Activated naive CD4-positive, alpha-beta T cell treated with anti-CD3 and anti-CD28 coated beads, Interleukin-2, amount 10 ng/mL, durations not matched to agents 7 days and 5 days (primary cell): ENCODE results near the gene MAPK1.
"Not testable (repeated sequence)": the region's sequence is repeated elsewhere in the genome, so short reads cannot be mapped to it uniquely, and the experiment has no call there.

Experiments
- CTCF ChIA-PET: fragments of 350-600 bp; sonication (Branson Sonifier 250); formaldehyde crosslinking; loops from one replicate; lab custom pipeline; 2021; ENCODE audit warnings: antibody characterized with exemption; lab: Charles Lee
- DNase-seq: peaks from one replicate; pipeline ENCODE4 v3.0.0-alpha.2; 2020
- H3K27ac Mint-ChIP-seq: one replicate; pipeline ENCODE4 v1.8.0; 2021; ENCODE audit warnings: mild to moderate bottlenecking, moderate library complexity, mixed read lengths
- H3K27me3 Mint-ChIP-seq: one replicate; pipeline ENCODE4 v1.8.0; 2021; ENCODE audit warnings: mild to moderate bottlenecking, mixed read lengths
- H3K36me3 Mint-ChIP-seq: one replicate; pipeline ENCODE4 v1.8.0; 2021; ENCODE audit warnings: mixed read lengths
- H3K4me1 Mint-ChIP-seq: one replicate; pipeline ENCODE4 v1.8.0; 2021; ENCODE audit warnings: mixed read lengths
- H3K4me3 Mint-ChIP-seq: one replicate; pipeline ENCODE4 v1.8.0; 2021; ENCODE audit warnings: mild to moderate bottlenecking, moderate library complexity, mixed read lengths
- H3K9me3 Mint-ChIP-seq: one replicate; pipeline ENCODE4 v1.8.0; 2021; ENCODE audit warnings: mixed read lengths

Gene MAPK1

GRCh38 chr22:21726650-21727049, 140.8 kb downstream of the MAPK1 start:
- Mint-ChIP-seq H3K27ac (no peak overlapping the region), H3K36me3 (no peaks in the 10 kb centered on the region), H3K27me3 (peaks cover 13% of the 10 kb centered on the region), H3K4me1 (peaks cover 9% of the 10 kb centered on the region), H3K9me3 (no peaks in the 10 kb centered on the region), H3K4me3 (no peak overlapping the region)
- peak; percentile 71 for DNase-seq
- CTCF ChIA-PET: interaction anchor here (0.6 to 1.9 kb wide), 4 partner anchors 13 to 80 kb away, joined by 3 to 5 read pairs (median 4); no protein-coding TSS in a partner anchor

- H3K4me3 Mint-ChIP-seq: no peak overlapping the region
- H3K27me3 Mint-ChIP-seq: peaks cover 8% of the 10 kb centered on the region
- H3K9me3 Mint-ChIP-seq: no peaks in the 10 kb centered on the region
- CTCF ChIA-PET: interaction anchor here (0.6 to 1.9 kb wide), 5 partner anchors 11 to 79 kb away, joined by 3 to 5 read pairs (median 4); no protein-coding TSS in a partner anchor
- H3K4me1 Mint-ChIP-seq: peaks cover 9% of the 10 kb centered on the region
- H3K27ac Mint-ChIP-seq: no peak overlapping the region
- no peak for DNase-seq
- H3K36me3 Mint-ChIP-seq: no peaks in the 10 kb centered on the region
Observed at GRCh38 chr22:21725956-21726649, 141.3 kb downstream of the MAPK1 start.

GRCh38 chr22:21724496-21724895, 142.9 kb downstream of the MAPK1 start:
- H3K4me3 Mint-ChIP-seq, H3K27ac Mint-ChIP-seq, H3K9me3 Mint-ChIP-seq, H3K36me3 Mint-ChIP-seq, DNase-seq, H3K27me3 Mint-ChIP-seq, H3K4me1 Mint-ChIP-seq: not testable (repeated sequence)
- CTCF ChIA-PET: interaction anchor here (1.4 kb wide), 1 partner anchor 11 kb away, joined by 5 read pairs; no protein-coding TSS in a partner anchor

GRCh38 chr22:21721195-21721852, 146.1 kb downstream of the MAPK1 start:
- H3K4me3 Mint-ChIP-seq, DNase-seq, CTCF ChIA-PET, H3K27ac Mint-ChIP-seq, H3K36me3 Mint-ChIP-seq, H3K4me1 Mint-ChIP-seq, H3K9me3 Mint-ChIP-seq: not testable (repeated sequence)
- H3K27me3 Mint-ChIP-seq: peaks cover 16% of the 10 kb centered on the region

DNA sequence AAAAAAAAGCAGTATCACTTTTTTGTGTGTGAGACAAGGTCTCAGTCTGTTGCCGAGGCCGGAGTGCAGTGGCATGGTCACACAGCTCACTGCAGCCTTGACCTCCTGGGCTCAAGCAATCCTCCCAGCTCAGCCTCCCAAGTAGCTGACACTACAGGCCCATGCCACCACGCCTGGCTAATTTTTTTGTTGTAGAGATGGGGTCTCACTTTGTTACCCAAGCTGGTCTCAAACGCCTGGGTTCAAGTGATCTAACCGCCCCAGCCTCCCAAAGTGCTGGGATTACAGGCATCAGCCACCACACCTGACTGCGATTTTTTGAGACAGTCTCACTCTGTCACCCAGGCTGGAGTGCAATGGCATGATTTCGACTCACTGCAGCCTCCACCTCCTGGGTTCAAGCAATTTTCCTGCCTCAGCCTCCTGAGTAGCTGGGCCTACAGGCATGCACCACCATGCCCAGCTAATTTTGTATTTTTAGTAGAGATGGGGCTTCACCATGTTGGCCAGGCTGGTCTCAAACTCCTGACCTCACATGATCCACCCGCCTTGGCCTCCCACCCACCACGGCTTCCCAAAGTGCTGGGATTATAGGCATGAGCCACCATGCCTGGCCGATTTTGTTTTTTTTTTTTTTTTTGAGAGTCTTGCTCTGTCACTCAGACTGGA, 147.1 kb downstream of the MAPK1 start:
- H3K4me3 Mint-ChIP-seq, H3K36me3 Mint-ChIP-seq, H3K9me3 Mint-ChIP-seq, H3K4me1 Mint-ChIP-seq, H3K27ac Mint-ChIP-seq, DNase-seq: not testable (repeated sequence)
- peaks cover 16% of the 10 kb centered on the region for H3K27me3 Mint-ChIP-seq
- CTCF ChIA-PET: interaction anchor here (1.0 kb wide), 1 partner anchor 234 kb away, joined by 3 read pairs; no protein-coding TSS in a partner anchor

DNA sequence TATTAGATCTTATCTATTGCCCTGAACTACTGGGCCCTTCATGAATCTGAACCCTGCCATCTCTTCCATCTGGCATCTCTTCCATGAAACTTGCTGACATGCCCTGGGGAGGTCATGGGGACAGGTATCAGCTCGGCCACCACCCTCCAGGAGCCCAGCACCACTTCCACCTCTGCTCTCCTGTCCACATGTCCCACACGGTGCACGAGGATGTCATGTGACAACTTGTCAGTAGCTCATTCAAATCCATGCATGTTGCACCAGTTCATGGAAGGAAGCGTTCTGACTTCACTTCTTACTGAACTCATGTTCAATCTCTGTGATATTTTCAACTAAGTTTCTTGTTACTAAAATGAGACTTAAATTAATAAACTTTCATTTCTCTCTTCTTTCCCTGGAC, 148.4 kb downstream of the MAPK1 start:
- CTCF ChIA-PET: no interaction called here
- H3K4me3 Mint-ChIP-seq: no peak overlapping the region
- H3K27ac Mint-ChIP-seq: no peak overlapping the region

DNA sequence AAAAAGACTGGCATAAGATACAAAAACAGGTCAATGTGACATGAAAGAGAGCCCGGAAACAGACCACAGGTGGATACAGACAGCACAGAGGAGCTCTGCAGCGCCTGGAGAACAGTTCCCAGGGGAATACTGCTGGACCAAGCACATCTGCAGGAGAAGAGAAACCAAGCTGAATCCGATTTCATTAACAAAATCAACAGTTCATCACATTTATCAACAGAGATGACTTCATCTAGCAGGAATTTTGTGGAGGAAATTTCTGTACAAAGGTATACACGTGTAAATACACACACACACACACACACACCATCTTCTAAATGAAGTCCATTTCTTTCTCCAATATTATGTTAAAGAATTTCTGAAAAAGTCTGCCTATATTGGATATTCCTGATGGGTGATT, 148.9 kb downstream of the MAPK1 start:
- CTCF ChIA-PET: no interaction called here
- Mint-ChIP-seq H3K36me3 (no peaks in the 10 kb centered on the region), H3K4me3 (no peak overlapping the region), H3K4me1 (no peaks in the 10 kb centered on the region), H3K27me3 (peaks cover 17% of the 10 kb centered on the region), H3K27ac (no peak overlapping the region), H3K9me3 (no peaks in the 10 kb centered on the region)
- DNase-seq: no peak

More for the DNA sequence above, 148.4 kb downstream of the MAPK1 start:
- H3K36me3 Mint-ChIP-seq: no peaks in the 10 kb centered on the region
- no peaks in the 10 kb centered on the region for H3K9me3 Mint-ChIP-seq
- no peak for DNase-seq
- H3K27me3 Mint-ChIP-seq: peaks cover 16% of the 10 kb centered on the region
- no peaks in the 10 kb centered on the region for H3K4me1 Mint-ChIP-seq

DNA sequence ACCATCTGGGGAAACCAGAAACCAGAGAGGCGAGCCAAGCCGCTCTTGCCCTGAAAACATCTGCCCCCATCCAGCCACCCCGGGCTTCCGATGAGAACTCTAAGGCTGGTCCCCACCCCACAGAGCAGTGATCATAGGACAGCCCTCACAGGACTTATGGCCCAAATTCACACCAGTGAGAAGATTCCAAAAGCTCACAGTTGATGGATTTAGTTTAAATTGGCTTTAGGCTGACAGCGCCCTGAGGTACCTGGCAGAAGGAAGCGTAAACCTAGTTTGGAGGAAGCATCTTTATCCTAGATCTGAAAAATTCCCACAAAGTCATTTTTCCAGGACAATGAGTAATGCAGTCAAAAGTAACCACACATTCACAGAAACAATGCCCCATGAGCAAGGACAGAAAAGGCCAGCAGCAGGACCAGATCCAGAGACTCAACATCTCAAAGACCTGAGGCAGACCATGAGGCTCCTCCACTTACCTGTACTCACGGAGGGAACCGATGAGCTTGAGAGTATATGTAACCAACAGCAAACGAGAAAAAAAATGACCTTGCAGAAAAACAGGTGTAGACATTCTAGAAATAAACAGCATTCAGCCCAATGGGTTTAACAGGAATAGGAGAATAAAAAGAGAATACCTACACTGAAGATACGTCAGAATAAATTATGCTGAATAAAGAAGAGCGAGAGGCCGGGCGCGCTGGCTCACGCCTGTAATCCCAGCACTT, 150.9 kb downstream of the MAPK1 start:
- H3K4me3 Mint-ChIP-seq, CTCF ChIA-PET, H3K9me3 Mint-ChIP-seq, DNase-seq, H3K4me1 Mint-ChIP-seq, H3K36me3 Mint-ChIP-seq, H3K27ac Mint-ChIP-seq: not testable (repeated sequence)
- H3K27me3 Mint-ChIP-seq: peaks cover 20% of the 10 kb centered on the region

DNA sequence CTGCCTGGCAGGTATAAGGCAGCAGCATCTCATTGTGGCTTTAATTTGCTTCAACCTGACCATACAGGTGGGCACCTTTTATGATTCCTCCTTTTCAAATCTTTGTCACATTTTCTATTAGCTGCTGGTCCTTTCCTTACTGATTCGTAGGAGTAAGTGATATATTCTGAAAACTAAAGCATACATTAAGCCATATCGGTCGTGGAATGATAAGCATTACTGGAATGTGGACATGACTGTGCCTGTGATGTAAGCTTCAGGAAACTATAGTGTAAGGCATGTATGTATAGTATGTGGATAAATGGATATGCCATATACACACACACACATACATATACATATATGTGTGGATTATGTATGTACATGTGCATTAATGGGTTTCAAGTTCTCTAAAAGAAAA, 152.7 kb downstream of the MAPK1 start:
- Mint-ChIP-seq H3K27me3 (peaks cover 20% of the 10 kb centered on the region), H3K4me3 (no peak overlapping the region), H3K36me3 (no peaks in the 10 kb centered on the region), H3K4me1 (no peaks in the 10 kb centered on the region), H3K27ac (no peak overlapping the region), H3K9me3 (no peaks in the 10 kb centered on the region)
- CTCF ChIA-PET: interaction anchor here (1.1 kb wide), 1 partner anchor 11 kb away, joined by 3 read pairs; no protein-coding TSS in a partner anchor
- no peak for DNase-seq

DNA sequence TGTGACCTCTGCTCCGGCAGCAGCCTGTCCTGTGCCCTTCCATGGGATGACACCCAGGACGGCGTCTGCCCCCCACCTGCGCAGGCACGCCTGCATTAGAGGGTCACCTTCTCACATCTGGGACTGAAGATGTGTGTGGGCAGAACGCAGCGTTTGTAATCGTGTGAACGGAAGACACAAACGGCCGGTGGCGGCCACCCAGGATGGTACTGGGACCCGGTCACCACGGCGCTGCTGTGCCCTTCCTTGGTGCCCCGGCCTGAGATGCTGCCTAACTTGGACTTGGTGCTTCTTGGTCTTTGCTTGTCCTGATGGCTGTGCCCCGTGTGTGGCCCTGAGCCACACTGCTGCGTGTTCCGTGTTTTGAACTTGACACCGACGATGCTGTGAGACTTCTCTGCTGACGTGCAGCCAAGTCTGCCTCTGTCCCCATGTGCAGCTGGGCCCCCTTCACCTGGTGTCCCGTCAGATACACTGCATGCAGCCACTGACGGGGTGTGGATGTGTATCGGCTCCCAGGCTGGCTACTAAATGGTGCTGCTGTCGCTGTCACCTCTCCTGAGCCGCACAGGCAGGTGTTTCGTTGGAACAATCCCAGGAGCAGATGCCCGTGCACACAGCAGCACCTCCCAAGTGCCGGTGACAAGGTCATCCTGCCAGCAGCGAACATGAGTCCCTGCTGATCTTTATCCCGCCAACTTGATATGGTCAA, 153.2 kb downstream of the MAPK1 start:
- Mint-ChIP-seq H3K27ac (no peak overlapping the region), H3K9me3 (no peaks in the 10 kb centered on the region), H3K27me3 (peaks cover 20% of the 10 kb centered on the region), H3K4me1 (peaks cover 2% of the 10 kb centered on the region), H3K4me3 (no peak overlapping the region), H3K36me3 (no peaks in the 10 kb centered on the region)
- CTCF ChIA-PET: interaction anchor here (0.6 to 1.1 kb wide), 4 partner anchors 10 to 239 kb away, joined by 3 to 6 read pairs (median 5); partner anchors contain the start of gene PPM1F
- no peak for DNase-seq

GRCh38 chr22:21713428-21714058, 153.9 kb downstream of the MAPK1 start:
- Mint-ChIP-seq H3K4me1 (peaks cover 2% of the 10 kb centered on the region), H3K4me3 (no peak overlapping the region), H3K36me3 (no peaks in the 10 kb centered on the region), H3K27me3 (peaks cover 17% of the 10 kb centered on the region), H3K9me3 (no peaks in the 10 kb centered on the region), H3K27ac (no peak overlapping the region)
- DNase-seq: no peak
- CTCF ChIA-PET: interaction anchor here (0.6 to 1.0 kb wide), 4 partner anchors 10 to 239 kb away, joined by 4 to 6 read pairs (median 5); partner anchors contain the start of gene PPM1F

DNA sequence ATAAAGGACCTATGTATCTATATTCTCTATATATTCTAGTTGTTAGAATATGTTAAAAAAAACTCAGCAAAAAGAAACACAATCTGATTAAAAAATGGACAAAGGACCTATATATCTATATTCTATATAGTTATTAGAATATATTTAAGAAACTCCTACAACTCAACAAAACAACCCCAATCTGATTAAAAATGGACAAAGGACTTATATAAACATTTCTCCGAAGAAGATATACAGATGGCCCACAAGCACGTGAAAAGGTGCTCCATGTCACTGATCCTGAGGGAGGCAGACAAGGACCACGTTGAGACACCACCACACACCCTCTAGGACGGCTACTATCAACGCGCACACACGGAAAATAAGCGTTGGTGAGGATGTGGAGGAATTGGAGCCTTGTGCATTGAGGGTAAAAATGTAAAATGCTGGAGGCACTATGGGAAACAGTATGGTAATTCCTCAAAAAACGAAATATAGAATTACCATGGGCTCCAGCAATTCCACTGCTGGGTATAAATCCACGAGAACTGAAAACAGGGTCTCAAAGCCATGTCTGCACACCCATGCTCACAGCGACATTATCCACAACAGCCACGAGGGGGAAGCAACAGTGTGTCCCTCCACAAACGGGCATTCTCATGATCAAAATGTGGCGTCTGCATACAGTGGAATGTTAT, 154.6 kb downstream of the MAPK1 start:
- Mint-ChIP-seq H3K4me3 (no peak overlapping the region), H3K27me3 (peaks cover 12% of the 10 kb centered on the region)

More for the DNA sequence above, 154.6 kb downstream of the MAPK1 start:
- peaks cover 2% of the 10 kb centered on the region for H3K4me1 Mint-ChIP-seq
- H3K27ac Mint-ChIP-seq: no peak overlapping the region
- CTCF ChIA-PET: interaction anchor here (0.7 to 1.0 kb wide), 3 partner anchors 11 to 240 kb away, joined by 4 to 6 read pairs (median 5); partner anchors contain the start of gene PPM1F
- H3K36me3 Mint-ChIP-seq: no peaks in the 10 kb centered on the region
- DNase-seq: peak; percentile 71
- H3K9me3 Mint-ChIP-seq: no peaks in the 10 kb centered on the region
